NCI-H2171 (cell line): ENCODE measurements around the gene RNF149.

Source experiments
- DNase-seq: peaks from one replicate; lab custom pipeline; 2025; lab: John Stamatoyannopoulos, UW

RNF149 gene

GRCh38 chr2:101294861-101295260 is 13.6 kb downstream of the RNF149 start:
- DNase-seq = no peak

DNA sequence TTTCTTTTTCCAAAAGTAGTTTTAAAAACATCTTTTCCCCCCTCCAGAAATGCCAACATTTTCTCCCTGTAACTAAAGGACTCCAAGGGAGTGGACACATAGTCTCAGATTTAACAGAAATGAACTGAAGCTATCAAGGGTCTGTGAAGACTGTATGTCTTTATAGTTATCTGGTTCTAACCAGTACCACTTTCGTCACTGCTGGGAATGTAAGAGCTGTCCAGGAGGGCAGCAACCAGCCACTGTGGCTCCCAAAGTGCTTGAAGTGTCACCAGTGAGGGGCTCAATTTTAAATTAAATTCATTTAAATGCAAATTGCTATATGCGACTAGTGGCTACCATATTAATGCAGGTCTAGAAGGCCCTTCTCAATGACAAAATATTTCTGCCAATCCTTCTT is 15.0 kb downstream of the RNF149 start:
- DNase-seq = no peak

- DNase-seq = no peak
Measured at GRCh38 chr2:101291973-101292372, 16.5 kb downstream of the RNF149 start.

DNA sequence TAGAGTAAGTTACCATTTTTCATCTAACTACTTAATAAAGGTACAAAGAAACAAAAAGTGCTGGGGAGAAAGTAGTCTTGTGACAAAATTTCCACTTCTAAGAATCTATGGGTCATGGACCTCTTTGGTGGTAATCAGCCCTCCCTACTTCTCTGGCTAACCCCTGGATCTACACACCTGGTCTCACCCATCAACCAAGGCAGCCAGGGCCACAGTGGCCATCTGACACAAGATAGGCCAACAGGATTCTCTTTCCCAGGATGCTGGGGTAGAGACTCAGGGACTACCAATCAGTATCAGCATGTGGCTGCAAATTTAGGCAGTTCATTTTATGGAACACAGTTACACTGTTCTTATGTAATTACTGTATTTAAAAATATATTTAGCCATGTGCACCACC is 17.8 kb downstream of the RNF149 start:
- DNase-seq = no peak

DNA sequence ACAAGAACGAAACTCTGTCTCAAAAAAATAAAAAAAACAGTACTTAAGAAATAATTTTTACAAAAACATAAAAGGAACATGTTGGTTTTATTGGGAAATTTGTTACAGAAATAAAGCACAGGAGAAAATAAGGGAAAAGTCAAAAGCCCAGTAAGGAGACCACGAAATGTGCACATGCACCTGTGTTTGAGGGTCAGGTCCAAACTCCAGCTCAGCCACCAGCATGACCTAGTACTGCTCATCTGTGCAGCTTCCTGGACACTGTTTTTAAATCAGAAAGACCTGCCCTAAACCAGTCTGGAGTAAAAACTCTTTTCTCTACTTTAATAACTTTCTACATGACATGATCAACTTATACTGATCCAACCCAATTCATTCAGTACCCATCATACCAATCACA is 21.2 kb downstream of the RNF149 start:
- no peak for DNase-seq

- no peak for DNase-seq
Measured at GRCh38 chr2:101286684-101287083, 21.8 kb downstream of the RNF149 start.

DNA sequence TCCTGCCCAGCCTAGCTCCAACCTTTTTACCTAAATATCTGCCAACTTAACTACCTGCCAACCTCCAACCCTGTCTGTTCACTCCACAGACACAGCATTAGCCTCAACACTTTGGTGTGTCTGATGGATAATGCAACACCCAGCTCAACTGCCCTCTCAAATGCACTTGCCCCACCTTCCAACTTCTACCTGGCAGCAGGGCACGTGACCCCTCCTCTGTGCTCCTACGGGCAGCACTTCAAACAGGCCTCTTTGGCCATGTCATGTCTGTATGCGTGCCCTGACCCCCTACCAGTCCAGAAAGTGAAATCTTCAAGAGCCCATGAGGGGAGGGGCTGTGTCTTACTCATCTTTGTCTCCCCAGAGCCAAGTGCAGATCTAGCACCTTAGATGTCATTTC is 25.5 kb downstream of the RNF149 start:
- DNase-seq = no peak

DNA sequence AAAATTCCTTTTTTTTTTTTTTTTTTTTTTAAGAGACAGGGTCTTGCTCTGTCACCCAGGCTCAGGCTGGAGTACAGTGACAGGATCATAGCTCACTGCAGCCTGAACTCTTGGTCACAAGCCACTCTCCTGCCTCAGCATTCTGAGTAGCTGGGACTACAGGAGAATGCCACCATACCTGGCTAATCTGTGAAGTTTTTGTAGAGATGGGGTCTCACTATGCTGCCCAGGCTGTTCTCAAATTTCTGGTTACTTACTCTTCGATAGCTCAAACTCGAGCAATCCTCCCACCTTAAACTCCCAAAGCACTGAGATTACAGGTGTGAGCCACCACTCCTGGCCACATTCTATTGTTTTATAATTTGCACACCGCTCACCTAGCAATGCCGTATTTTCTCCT is 27.0 kb downstream of the RNF149 start:
- DNase-seq = no peak

- no peak for DNase-seq
Measured at GRCh38 chr2:101278925-101279324, 29.6 kb downstream of the RNF149 start.

- peak; percentile 55 for DNase-seq
Measured at GRCh38 chr2:101277111-101277510, 31.4 kb downstream of the RNF149 start.

- no peak for DNase-seq
Measured at GRCh38 chr2:101274142-101274541, 34.4 kb downstream of the RNF149 start.

DNA sequence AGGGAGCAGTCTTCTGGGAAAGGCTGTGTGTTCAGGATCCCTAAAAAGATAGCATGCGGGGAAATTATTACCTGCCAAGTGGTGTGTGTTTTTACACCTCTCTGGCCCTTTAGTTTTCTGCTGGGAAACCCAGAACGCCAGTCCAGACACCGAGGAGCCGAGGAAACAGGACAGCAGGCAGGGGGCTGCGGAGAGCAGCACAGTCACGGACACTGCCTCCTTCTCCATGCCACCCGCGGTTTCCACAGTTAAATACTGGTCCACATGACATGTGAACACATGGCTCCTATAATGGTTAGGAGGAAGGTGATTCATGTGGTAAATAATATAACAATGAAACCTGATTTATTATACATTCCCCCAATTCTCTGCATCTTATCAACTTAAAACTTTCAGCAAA is 35.4 kb downstream of the RNF149 start:
- DNase-seq = no peak

DNA sequence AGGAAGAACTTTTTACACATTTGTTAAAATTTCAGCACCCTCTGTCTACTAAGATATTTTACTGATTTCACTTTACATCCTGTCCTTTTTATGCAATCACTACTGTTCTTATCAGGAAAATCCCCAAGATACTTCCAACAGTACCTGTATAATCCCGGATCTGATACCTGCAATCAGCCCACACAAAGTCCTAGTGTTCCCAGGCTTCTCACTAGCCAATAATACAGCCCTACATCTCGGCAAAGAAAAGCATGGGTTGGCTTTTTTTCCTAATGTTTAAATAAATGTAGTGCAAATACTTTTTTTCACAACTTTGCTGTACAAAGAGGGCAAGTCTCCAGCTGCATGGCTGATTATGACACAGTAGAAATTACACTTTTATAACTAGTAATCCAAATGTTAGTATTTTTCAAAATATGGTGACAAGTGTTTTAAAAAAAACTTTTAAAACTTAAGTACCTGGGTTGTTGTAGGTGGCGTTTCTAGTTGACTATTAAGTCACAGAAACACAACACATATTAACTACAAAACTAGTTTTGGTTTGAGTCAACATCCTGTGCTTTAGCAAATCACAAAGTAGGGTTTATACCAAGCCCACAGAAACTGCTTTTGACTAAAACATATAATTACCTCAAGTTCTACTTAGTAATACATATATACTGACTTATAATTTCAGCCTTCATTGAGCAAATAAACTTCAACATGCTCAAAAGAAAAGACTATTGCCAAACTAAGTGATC is 36.3 kb downstream of the RNF149 start:
- DNase-seq = no peak

- DNase-seq = no peak
Measured at GRCh38 chr2:101270700-101271259, 37.7 kb downstream of the RNF149 start.

DNA sequence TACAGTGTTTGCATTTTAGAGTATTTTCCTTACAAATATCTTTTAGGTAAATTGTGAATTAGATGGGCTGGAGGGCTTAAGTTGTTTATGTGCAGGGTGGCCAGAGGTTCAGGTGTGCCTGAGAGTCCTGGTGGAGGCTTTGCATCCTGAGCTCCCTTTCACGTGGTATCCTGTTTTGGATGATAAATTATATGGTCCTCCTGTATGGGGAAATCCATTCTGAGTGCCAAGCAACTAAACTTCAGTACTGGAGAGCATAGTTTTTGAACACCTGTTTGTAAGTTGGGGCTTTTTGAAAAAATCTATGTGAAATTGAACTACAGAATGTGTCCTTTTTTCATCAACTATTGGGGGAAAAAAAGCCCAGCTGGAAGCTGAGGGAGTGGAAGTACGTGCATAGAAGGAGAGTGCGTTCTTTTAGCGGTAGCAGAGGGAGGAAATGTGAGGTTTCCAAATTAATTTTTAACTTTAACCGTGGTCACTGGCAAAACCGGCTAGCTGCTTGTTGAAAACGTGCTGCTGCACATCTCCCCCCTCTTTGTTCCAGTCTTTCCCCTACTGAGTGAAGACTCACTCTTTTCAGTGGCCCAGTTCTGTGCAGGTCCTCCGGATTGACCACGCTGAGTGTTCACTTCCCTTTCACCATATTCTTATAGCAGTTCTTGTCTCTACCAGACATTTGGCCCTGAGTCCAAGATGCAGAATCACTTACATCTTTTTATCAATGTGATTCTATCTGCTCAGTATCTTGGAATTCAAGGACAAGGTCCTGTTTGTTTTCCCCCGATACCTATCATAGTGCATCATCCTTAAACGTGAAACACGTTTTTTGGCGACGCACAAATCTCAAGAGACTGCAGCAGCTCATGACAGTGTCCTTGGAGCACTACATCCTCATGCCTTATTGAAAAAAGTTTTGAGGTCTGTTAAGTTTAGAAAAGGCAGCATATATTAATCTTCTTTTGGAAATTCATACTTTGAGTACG is 40.5 kb downstream of the RNF149 start:
- DNase-seq = no peak

GRCh38 chr2:101265893-101266499 is 42.5 kb downstream of the RNF149 start:
- DNase-seq = no peak

DNA sequence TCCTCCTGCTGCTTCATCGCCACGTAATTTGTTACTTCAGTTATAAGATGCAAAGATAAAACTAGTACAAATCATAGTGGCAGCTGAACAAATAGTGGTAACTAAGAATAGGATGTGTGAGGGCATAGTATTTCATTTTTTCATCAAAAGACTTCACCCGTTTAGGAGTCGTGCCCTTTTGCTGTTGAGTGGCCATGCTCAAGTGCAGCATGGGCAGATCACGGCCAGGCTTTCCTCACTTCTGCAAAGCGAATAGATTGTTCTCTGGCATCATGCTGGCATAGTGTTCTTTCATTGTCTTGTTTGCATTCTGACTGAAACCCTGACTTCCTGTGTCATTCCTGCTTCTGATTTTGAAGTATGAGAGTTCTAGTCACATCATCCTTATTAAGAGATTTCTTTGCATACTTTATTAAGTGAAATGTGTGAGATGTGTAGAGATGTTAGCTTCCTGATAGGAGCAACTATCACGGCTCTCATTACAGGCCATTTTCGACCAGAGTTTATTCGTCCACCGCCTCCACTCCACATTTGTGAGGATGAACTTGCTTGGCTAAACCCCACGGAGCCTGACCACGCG is 44.1 kb downstream of the RNF149 start:
- DNase-seq = no peak

GRCh38 chr2:101263377-101263800 is 45.1 kb downstream of the RNF149 start:
- no peak for DNase-seq

DNA sequence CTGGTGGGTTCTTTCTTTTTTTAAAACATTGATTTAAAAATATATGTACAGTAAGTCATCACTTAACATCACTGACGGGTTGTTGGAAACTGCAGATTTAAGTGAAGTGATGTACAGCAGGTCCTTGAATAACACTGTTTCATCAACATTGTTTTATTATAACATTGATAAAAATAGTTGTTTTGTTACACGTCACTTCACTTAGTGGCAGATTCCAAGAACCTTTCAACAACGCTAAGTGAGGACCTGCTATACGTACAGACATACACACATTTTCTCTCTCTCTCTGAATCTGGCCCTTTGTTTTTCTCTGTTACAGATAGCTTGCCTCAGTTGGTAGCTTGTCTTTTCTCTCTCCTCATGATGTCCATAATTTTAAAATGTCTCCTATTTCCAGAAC is 46.4 kb downstream of the RNF149 start:
- DNase-seq = no peak

DNA sequence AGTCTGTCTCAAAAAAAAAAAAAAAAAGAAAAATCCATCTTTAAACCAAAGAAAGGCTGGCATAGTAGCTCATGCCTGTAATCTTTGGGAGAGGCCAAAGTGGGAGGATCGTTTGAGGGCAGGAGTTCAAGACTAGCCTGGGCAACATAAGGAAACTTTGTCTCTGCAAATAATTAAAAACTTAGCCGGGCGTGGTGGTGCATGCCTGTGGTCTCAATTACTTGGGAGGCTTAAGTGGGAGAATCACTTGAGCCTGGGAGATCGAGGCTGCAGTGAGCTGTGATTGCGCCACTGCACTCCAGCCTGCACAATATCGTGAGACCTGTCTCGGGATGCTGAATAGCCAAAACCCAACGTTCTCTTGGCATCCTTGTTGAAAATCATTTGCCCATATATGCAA is 49.7 kb downstream of the RNF149 start:
- no peak for DNase-seq

DNA sequence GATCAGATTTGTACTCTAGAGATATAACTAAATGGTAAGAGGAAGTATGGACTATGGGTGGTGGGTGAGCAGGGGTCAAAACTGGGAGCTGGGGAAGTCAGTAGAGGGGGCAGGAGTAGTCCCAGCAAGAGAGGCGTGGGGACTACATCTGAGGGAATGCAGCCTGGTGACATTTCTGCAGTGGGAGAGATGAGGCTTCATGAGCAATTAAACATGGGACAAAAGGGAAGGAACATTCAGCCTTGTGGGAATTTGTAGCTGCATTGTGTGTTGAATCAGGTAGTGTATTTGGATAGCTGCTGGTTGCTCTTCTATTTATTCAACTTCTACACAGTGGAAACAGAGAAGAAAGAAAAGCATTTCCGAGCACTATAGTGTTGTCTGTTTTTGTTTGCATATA is 52.2 kb downstream of the RNF149 start:
- DNase-seq = no peak

- no peak for DNase-seq
Measured at GRCh38 chr2:101255501-101255900, 53.0 kb downstream of the RNF149 start.
